SU-DHL-6 (cell line): ENCODE data around the gene GALNT14.

ENCODE experiments used
- CTCF ChIP-seq: fragments of 200-600 bp; sonication (generic); IDR thresholded peaks from one replicate; pipeline ENCODE4 v1.5.1; 2017; ENCODE audit warnings: antibody characterized with exemption, mild to moderate bottlenecking, low read length, moderate library complexity; ENCODE audit not compliant: insufficient read depth, poor library complexity, severe bottlenecking
- EZH2phosphoT487 ChIP-seq: fragments of 200-600 bp; sonication (generic), shearing (Covaris generic); conservative IDR thresholded peaks from 2 replicates; pipeline ENCODE4 v1.6.1; 2018; ENCODE audit warnings: mild to moderate bottlenecking, antibody characterized with exemption, low read length, moderate library complexity, mixed read lengths

- TF ChIP-seq CTCF = no peak
- TF ChIP-seq EZH2phosphoT487 = no peak
Measured at GRCh38 chr2:30871980-30872789, 266.1 kb downstream of the GALNT14 start.
